ENCODE results near the gene NDUFS8. TPM values are rescaled to one million over a fixed set of nuclear protein-coding genes. Genes with fewer than 3 reads are reported as not detected.

The NDUFS8 gene
- total RNA-seq, 1 donor from 2014 or later = 118 TPM

- Histone ChIP-seq H3K27me3 (no peaks in the 10 kb centered on the region), H3K9me3 (no peaks in the 10 kb centered on the region), H3K27ac (no peak overlapping the region), H3K4me3 (no peak overlapping the region), H3K36me3 (no peaks in the 10 kb centered on the region), H3K4me1 (peaks cover 47% of the 10 kb centered on the region)
- intact Hi-C loops (cut with DNase I) = no loop called here
- ATAC-seq = no peak
- TF ChIP-seq CTCF (IDR thresholded peaks at IDR 0.05) = no peak
- no peak for DNase-seq
These were observed 15.0 kb upstream of the NDUFS8 start for GRCh38 chr11:68015467-68015866.

- peak; percentile 59 for DNase-seq
- no peak overlapping the region for H3K27ac ChIP-seq
- no peak for TF ChIP-seq CTCF (IDR thresholded peaks at IDR 0.05)
These were observed 14.1 kb upstream of the NDUFS8 start for GRCh38 chr11:68016161-68016903.

GRCh38 chr11:68016904-68017817 is 13.3 kb upstream of the NDUFS8 start:
- Histone ChIP-seq H3K4me3 (no peak overlapping the region), H3K27ac (peak overlapping the region; percentile 11)
- no peak for ATAC-seq

More at GRCh38 chr11:68016161-68016903, 14.1 kb upstream of the NDUFS8 start:
- Histone ChIP-seq H3K4me1 (peaks cover 45% of the 10 kb centered on the region), H3K9me3 (no peaks in the 10 kb centered on the region), H3K4me3 (no peak overlapping the region), H3K36me3 (no peaks in the 10 kb centered on the region), H3K27me3 (no peaks in the 10 kb centered on the region)
- intact Hi-C loops (cut with DNase I) = no loop called here
- no peak for ATAC-seq

GRCh38 chr11:68017980-68018729 is 12.3 kb upstream of the NDUFS8 start:
- no peak overlapping the region for H3K27ac ChIP-seq

More at GRCh38 chr11:68016904-68017817, 13.3 kb upstream of the NDUFS8 start:
- Histone ChIP-seq H3K9me3 (no peaks in the 10 kb centered on the region), H3K36me3 (peaks cover 4% of the 10 kb centered on the region), H3K4me1 (peaks cover 36% of the 10 kb centered on the region), H3K27me3 (no peaks in the 10 kb centered on the region)
- no peak for DNase-seq
- intact Hi-C loops (cut with DNase I) = no loop called here
- no peak for TF ChIP-seq CTCF (IDR thresholded peaks at IDR 0.05)

More at GRCh38 chr11:68017980-68018729, 12.3 kb upstream of the NDUFS8 start:
- no peak for TF ChIP-seq CTCF (IDR thresholded peaks at IDR 0.05)
- Histone ChIP-seq H3K36me3 (peaks cover 11% of the 10 kb centered on the region), H3K4me3 (no peak overlapping the region), H3K9me3 (no peaks in the 10 kb centered on the region), H3K27me3 (no peaks in the 10 kb centered on the region), H3K4me1 (peaks cover 27% of the 10 kb centered on the region)
- ATAC-seq (no peak), DNase-seq (no peak)
- intact Hi-C loops (cut with DNase I) = no loop called here
